Spleen (tissue), 11 donors: ENCODE measurements around the gene TMA7. TPM values are rescaled to one million over a fixed set of nuclear protein-coding genes. Genes with fewer than 3 reads are reported as not detected.

ENCODE experiments used
- DNase-seq: peaks from one replicate; pipeline ENCODE4 v3.0.0-alpha.2; 2020
- H3K27ac ChIP-seq, 8 donors: fragments of 200-600 bp; sonication (generic) in 7 of 8; 1 replicate in 4 of 8; 2 replicates in 4 of 8; pipeline versions ENCODE4 v1.5.0 to v1.8.0; 2016 to 2021; ENCODE audit warnings: inconsistent platforms in 4 of 8, mild to moderate bottlenecking in 4 of 8, moderate library complexity in 1 of 8
- H3K27me3 ChIP-seq, 7 donors: fragments of 200-600 bp; sonication (generic) in 6 of 7; replicated peaks in 1 of 7; 1 replicate in 4 of 7; 2 replicates in 3 of 7; pipeline versions ENCODE4 v1.5.0 to v1.8.0; 2016 to 2021; ENCODE audit warnings: inconsistent platforms in 3 of 7, mild to moderate bottlenecking in 1 of 7
- H3K36me3 ChIP-seq, 6 donors: fragments of 200-600 bp; sonication (generic) in 5 of 6; 1 replicate in 4 of 6; 2 replicates in 2 of 6; pipeline versions ENCODE4 v1.5.0 to v1.8.0; 2016 to 2021; ENCODE audit warnings: inconsistent platforms in 2 of 6
- H3K4me1 ChIP-seq, 6 donors: fragments of 200-600 bp; sonication (generic) in 5 of 6; 1 replicate in 3 of 6; 2 replicates in 3 of 6; pipeline versions ENCODE4 v1.5.0 to v1.8.0; 2016 to 2021; ENCODE audit warnings: inconsistent platforms in 3 of 6
- H3K4me3 ChIP-seq, 8 donors: fragments of 200-600 bp; sonication (generic) in 7 of 8; 1 replicate in 4 of 8; 2 replicates in 4 of 8; pipeline versions ENCODE4 v1.5.0 to v1.8.0; 2016 to 2021; ENCODE audit warnings: inconsistent platforms in 4 of 8, mild to moderate bottlenecking in 4 of 8, moderate library complexity in 2 of 8
- H3K9me3 ChIP-seq, 8 donors: fragments of 200-600 bp; sonication (generic) in 7 of 8; 1 replicate in 4 of 8; 2 replicates in 4 of 8; pipeline versions ENCODE4 v1.5.0 to v1.8.0; 2016 to 2021; ENCODE audit warnings: inconsistent platforms in 4 of 8
- CTCF ChIP-seq, 11 experiments: fragments of 200-600 bp in 7 of 11; fragments of 450-650 bp in 4 of 11; sonication (generic) in 4 of 11; IDR thresholded peaks in 8 of 11; conservative IDR thresholded peaks in 3 of 11; 1 replicate in 7 of 11; 2 replicates in 4 of 11; pipeline versions ENCODE4 v1.4.0 to v1.8.0; 2016 to 2021; ENCODE audit warnings: antibody characterized with exemption in 11 of 11, inconsistent platforms in 4 of 11, mild to moderate bottlenecking in 1 of 11
- POLR2A ChIP-seq, 3 donors: fragments of 450-650 bp; IDR thresholded peaks; one replicate each; pipeline ENCODE4 v1.5.1; 2017; ENCODE audit warnings: antibody characterized with exemption in 3 of 3, mild to moderate bottlenecking in 1 of 3
- POLR2AphosphoS5 ChIP-seq, 3 donors: sonication (generic); formaldehyde crosslinking; IDR thresholded peaks; one replicate each; pipeline ENCODE4 v1.5.1; 2017; ENCODE audit warnings: antibody characterized with exemption in 3 of 3
- WGBS, 5 donors: extraction: QIAGEN DNeasy Blood & Tissue Kit in 3 of 5; methylation state at CpG; one replicate each; pipeline versions ENCODE4 v1.1.5 to v1.1.7; 2013 to 2018; 5-methylcytosine and 5-hydroxymethylcytosine counted together
- intact Hi-C: fragments of 100-400 bp; cut with DNase I; formaldehyde crosslinking; loops from one replicate; pipeline ENCODE4 v1.15.0; 2023; ENCODE audit warnings: low total_unique reads
- polyA plus RNA-seq, 3 donors: library from polyadenylated mRNA; stranded (reverse); fragments of 200-250 nt; gene quantifications; one replicate each; pipeline ENCODE4 v1.2.1, GENCODE V29; 2013
- total RNA-seq, 7 donors: library from RNA; depleted of rRNA in 3 of 7; stranded (reverse); fragments of >200 nt in 3 of 7; fragmentation: NEBNext Ultra II Directional in 4 of 7; extraction: Animal tissue kit (Norgen Biotek cat#: 25700) in 4 of 7; gene quantifications; one replicate each; pipeline versions ENCODE4 v1.1.0 to v1.2.1, GENCODE V29; 2016 to 2021
- donor health status: healthy with polysubstance abuse.
- donor health status: DM: no; HTN: no; CAD: no; lungs with moderate emphysema.
- donor health status: DM: no; HTN: no; CAD: no.
- donor health status: Bipolar disorder and iron deficiency.
- donor health status: healthy.
- donor health status: DM: no; HTN: no; CAD: no.
- donor health status: DM: yes; HTN: yes; CAD: no.

Gene TMA7
- total and polyA plus RNA-seq, 10 donors = 145 to 753 (median 216) TPM

- intact Hi-C loops = no loop called here
- no peak for DNase-seq
- WGBS, 5 donors = 62 to 80% (median 68%) methylated on average over 18 to 21 of the region's 21 CpGs
- no peak for TF ChIP-seq POLR2A (IDR thresholded peaks at IDR 0.05)
- TF ChIP-seq CTCF (IDR thresholded peaks at IDR 0.05 in 8 of 11, conservative IDR thresholded peaks at IDR 0.05 in 3 of 11) = no peak
- TF ChIP-seq POLR2AphosphoS5 (IDR thresholded peaks at IDR 0.05) = no peak
- Histone ChIP-seq H3K27me3 (no peaks in the 10 kb centered on the region), H3K27ac (peak overlapping the region in 7 of 8 donors; percentile 22 to 63 (median 55)), H3K4me1 (peaks cover 0 to 40% (median 16%) of the 10 kb centered on the region in 6 donors), H3K9me3 (no peaks in the 10 kb centered on the region), H3K4me3 (no peak overlapping the region), H3K36me3 (peaks cover 0 to 34% (median 0%) of the 10 kb centered on the region in 6 donors)
These were observed 35.4 kb upstream of the TMA7 start for GRCh38 chr3:48404440-48405342.

GRCh38 chr3:48405343-48405881 lies 34.6 kb upstream of the TMA7 start:
- DNase-seq = peak; percentile 64
- H3K4me1 ChIP-seq = peaks cover 0 to 40% (median 16%) of the 10 kb centered on the region in 6 donors
- TF ChIP-seq CTCF (IDR thresholded peaks at IDR 0.05 in 8 of 11, conservative IDR thresholded peaks at IDR 0.05 in 3 of 11) (no peak), POLR2A (IDR thresholded peaks at IDR 0.05) (no peak), POLR2AphosphoS5 (IDR thresholded peaks at IDR 0.05) (no peak)
- 79 to 96% (median 89%) methylated on average over 10 to 13 of the region's 13 CpGs for WGBS, 5 donors
- peaks cover 0 to 41% (median under 1%) of the 10 kb centered on the region in 6 donors for H3K36me3 ChIP-seq
- no peak overlapping the region for H3K4me3 ChIP-seq
- H3K27me3 ChIP-seq = no peaks in the 10 kb centered on the region
- H3K9me3 ChIP-seq = no peaks in the 10 kb centered on the region
- intact Hi-C loops = no loop called here
- peak overlapping the region in 1 of 8 donors; percentile 71 for H3K27ac ChIP-seq

- no peaks in the 10 kb centered on the region for H3K9me3 ChIP-seq
- peaks cover 0 to 40% (median 16%) of the 10 kb centered on the region in 6 donors for H3K4me1 ChIP-seq
- intact Hi-C loops = no loop called here
- H3K27me3 ChIP-seq = no peaks in the 10 kb centered on the region
- H3K27ac ChIP-seq = peak overlapping the region in 2 of 8 donors; percentile 71 to 72
- 25 to 86% (median 44%) methylated on average over 1 of the region's 1 CpG for WGBS, 5 donors
- H3K4me3 ChIP-seq = no peak overlapping the region
- no peak for DNase-seq
- no peak for TF ChIP-seq POLR2A (IDR thresholded peaks at IDR 0.05)
- no peak for TF ChIP-seq CTCF (IDR thresholded peaks at IDR 0.05 in 8 of 11, conservative IDR thresholded peaks at IDR 0.05 in 3 of 11)
- TF ChIP-seq POLR2AphosphoS5 (IDR thresholded peaks at IDR 0.05) = no peak
- peaks cover 0 to 47% (median 3%) of the 10 kb centered on the region in 6 donors for H3K36me3 ChIP-seq
These were observed 34.1 kb upstream of the TMA7 start for GRCh38 chr3:48405971-48406370.
